Measurements from ENCODE around the gene HTT. TPM values are rescaled to one million over a fixed set of nuclear protein-coding genes. Genes with fewer than 3 reads are reported as not detected.

HTT gene
- total and polyA plus RNA-seq, 2 of the 13 experiments (the other 11 are each of a cell fraction or from before 2014, with no cell fraction given) = 17.5 to 19.5 TPM

- TF ChIP-seq NR2C2 (CRISPR knock-in tag; IDR thresholded peaks at IDR 0.05; ENCODE audit: borderline replicate concordance) (no peak), ZHX2 (IDR thresholded peaks at IDR 0.05; ENCODE audit: low read depth) (no peak), ZHX2 (CRISPR knock-in tag; IDR thresholded peaks at IDR 0.05; ENCODE audit: borderline replicate concordance) (0 out of 2 replicates have a peak, but pooled peaks have one; percentile 40), SRY (CRISPR knock-in tag; IDR thresholded peaks at IDR 0.05) (no peak), ZNF567 (CRISPR knock-in tag; IDR thresholded peaks at IDR 0.05; ENCODE audit: borderline replicate concordance) (no peak), ZNF703 (CRISPR knock-in tag; IDR thresholded peaks at IDR 0.05; ENCODE audit: borderline replicate concordance) (no peak), ZNF883 (CRISPR knock-in tag; IDR thresholded peaks at IDR 0.05; ENCODE audit: not compliant biosample characterization) (no peak), RBAK (CRISPR knock-in tag; IDR thresholded peaks at IDR 0.05) (no peak), RBM22 (optimal IDR thresholded peaks at IDR 0.05; ENCODE audit: low read length) (no peak), MTA1 (CRISPR knock-in tag; IDR thresholded peaks at IDR 0.05; ENCODE audit: borderline replicate concordance) (peak; percentile 63; the same call in 1 of the 2 replicates), NR1H2 (CRISPR knock-in tag; IDR thresholded peaks at IDR 0.05; ENCODE audit: borderline replicate concordance, low read depth) (no peak), ARNTL (CRISPR knock-in tag; IDR thresholded peaks at IDR 0.05) (peak; percentile 47; the same call in 1 of the 2 replicates), IRF1 (CRISPR knock-in tag; IDR thresholded peaks at IDR 0.05; ENCODE audit: low read depth) (no peak), ZNF121 (CRISPR knock-in tag; IDR thresholded peaks at IDR 0.05) (no peak), ZMYM4 (CRISPR knock-in tag; IDR thresholded peaks at IDR 0.05) (peak; percentile 51), KLF15 (CRISPR knock-in tag; IDR thresholded peaks at IDR 0.05; ENCODE audit: borderline replicate concordance) (no peak), GFI1 (CRISPR knock-in tag; IDR thresholded peaks at IDR 0.05; ENCODE audit: borderline replicate concordance) (peak; percentile 45; the same call in 1 of the 2 replicates), CREB1 (IDR thresholded peaks at IDR 0.05) (no peak), CREB1 (CRISPR knock-in tag; IDR thresholded peaks at IDR 0.05) (no peak)
- TF ChIP-seq, protein P1, sequence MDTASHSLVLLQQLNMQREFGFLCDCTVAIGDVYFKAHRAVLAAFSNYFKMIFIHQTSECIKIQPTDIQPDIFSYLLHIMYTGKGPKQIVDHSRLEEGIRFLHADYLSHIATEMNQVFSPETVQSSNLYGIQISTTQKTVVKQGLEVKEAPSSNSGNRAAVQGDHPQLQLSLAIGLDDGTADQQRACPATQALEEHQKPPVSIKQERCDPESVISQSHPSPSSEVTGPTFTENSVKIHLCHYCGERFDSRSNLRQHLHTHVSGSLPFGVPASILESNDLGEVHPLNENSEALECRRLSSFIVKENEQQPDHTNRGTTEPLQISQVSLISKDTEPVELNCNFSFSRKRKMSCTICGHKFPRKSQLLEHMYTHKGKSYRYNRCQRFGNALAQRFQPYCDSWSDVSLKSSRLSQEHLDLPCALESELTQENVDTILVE (CRISPR knock-in tag; IDR thresholded peaks at IDR 0.05) = 0 out of 2 replicates have a peak, but pooled peaks have one; percentile 46
These were observed 1.1 kb upstream of the HTT start (continued) for GRCh38 chr4:3073158-3074077.

All from HepG2 (cell line).